SHP77 (cell line): ENCODE results near the gene WWOX.

Source experiments
- DNase-seq, 2 experiments: peaks; one replicate each; lab custom pipeline; 2025; lab: John Stamatoyannopoulos, UW

WWOX gene

GRCh38 chr16:78992001-78992400, 892.5 kb downstream of the WWOX start:
- DNase-seq, result no peak

- peak; percentile 11 to 33 for DNase-seq
Measured at GRCh38 chr16:78993346-78993745, 893.9 kb downstream of the WWOX start.

- no peak for DNase-seq
Measured at GRCh38 chr16:78994135-78994745, 894.8 kb downstream of the WWOX start.

GRCh38 chr16:78995441-78995840, 896.0 kb downstream of the WWOX start:
- DNase-seq, result no peak

- no peak for DNase-seq
Measured at GRCh38 chr16:78996790-78997189, 897.3 kb downstream of the WWOX start.

- DNase-seq, result no peak
Measured at GRCh38 chr16:78998879-78999278, 899.4 kb downstream of the WWOX start.

GRCh38 chr16:79001156-79001967, 901.9 kb downstream of the WWOX start:
- DNase-seq, result no peak

GRCh38 chr16:79003026-79003609, 903.7 kb downstream of the WWOX start:
- no peak for DNase-seq

GRCh38 chr16:79004309-79004708, 904.9 kb downstream of the WWOX start:
- DNase-seq, result no peak

- DNase-seq, result no peak
Measured at GRCh38 chr16:79005096-79005495, 905.6 kb downstream of the WWOX start.

- no peak for DNase-seq
Measured at GRCh38 chr16:79006206-79006605, 906.8 kb downstream of the WWOX start.

- DNase-seq, result no peak
Measured at GRCh38 chr16:79006765-79007164, 907.3 kb downstream of the WWOX start.

- no peak for DNase-seq
Measured at GRCh38 chr16:79007614-79008013, 908.2 kb downstream of the WWOX start.

GRCh38 chr16:79008036-79008868, 908.8 kb downstream of the WWOX start:
- peak in 1 of 2 experiments; percentile 43 for DNase-seq

- DNase-seq, result peak in 1 of 2 experiments; percentile 52
Measured at GRCh38 chr16:79008869-79009179, 909.4 kb downstream of the WWOX start.

- no peak for DNase-seq
Measured at GRCh38 chr16:79009896-79010295, 910.4 kb downstream of the WWOX start.

GRCh38 chr16:79011282-79011681, 911.8 kb downstream of the WWOX start:
- DNase-seq, result no peak

- DNase-seq, result no peak
Measured at GRCh38 chr16:79012671-79013434, 913.4 kb downstream of the WWOX start.

- DNase-seq, result no peak
Measured at GRCh38 chr16:79013930-79014660, 914.6 kb downstream of the WWOX start.

GRCh38 chr16:79018650-79019429, 919.4 kb downstream of the WWOX start:
- DNase-seq, result no peak
